Liver (tissue), 3 donors: ENCODE data around the gene CLDN20.

ENCODE experiments used
- CTCF ChIP-seq: fragments of 150-350 bp; IDR thresholded peaks from 2 replicates; pipeline ENCODE4 v1.5.1; 2017; ENCODE audit warnings: improper control_type of control experiment, low read depth, low read length; ENCODE audit not compliant: missing input control
- EGR1 ChIP-seq, 2 donors: IDR thresholded peaks; 2 replicates each; pipeline ENCODE4 v1.6.1; 2016 to 2018; ENCODE audit warnings: antibody characterized with exemption in 2 of 2, low read depth in 2 of 2
- FOXA1 ChIP-seq: IDR thresholded peaks from 2 replicates; pipeline ENCODE4 v1.6.1; 2016; ENCODE audit warnings: antibody characterized with exemption
- GABPA ChIP-seq, 2 donors: IDR thresholded peaks in 1 of 2; conservative IDR thresholded peaks in 1 of 2; 2 replicates each; pipeline ENCODE4 v1.6.1; 2016; ENCODE audit warnings: antibody characterized with exemption in 2 of 2, mild to moderate bottlenecking in 1 of 2, moderate library complexity in 1 of 2
- HNF4G ChIP-seq: IDR thresholded peaks from 2 replicates; pipeline ENCODE4 v1.6.1; 2016; ENCODE audit warnings: antibody characterized with exemption
- RAD21 ChIP-seq, 2 donors: IDR thresholded peaks; 2 replicates each; pipeline ENCODE4 v1.6.1; 2016; ENCODE audit warnings: antibody characterized with exemption in 2 of 2, mild to moderate bottlenecking in 2 of 2
- RXRA ChIP-seq, 2 donors: IDR thresholded peaks; 2 replicates each; pipeline ENCODE4 v1.6.1; 2017 to 2018; ENCODE audit warnings: antibody characterized with exemption in 2 of 2, mild to moderate bottlenecking in 1 of 2
- SP1 ChIP-seq: IDR thresholded peaks from 2 replicates; pipeline ENCODE4 v1.6.1; 2018; ENCODE audit warnings: antibody characterized with exemption, mild to moderate bottlenecking
- TAF1 ChIP-seq: conservative IDR thresholded peaks from 2 replicates; pipeline ENCODE4 v1.6.1; 2016; ENCODE audit warnings: antibody characterized with exemption, mild to moderate bottlenecking
- YY1 ChIP-seq: IDR thresholded peaks from 2 replicates; pipeline ENCODE4 v1.6.1; 2016; ENCODE audit warnings: antibody characterized with exemption, mild to moderate bottlenecking
- TF ChIP-seq, protein P1 (sequence below): IDR thresholded peaks from 2 replicates; pipeline ENCODE4 v1.6.1; 2016; ENCODE audit warnings: antibody characterized with exemption, mild to moderate bottlenecking
- TF ChIP-seq, protein P2 (sequence below): IDR thresholded peaks from 2 replicates; pipeline ENCODE4 v1.6.1; 2016; ENCODE audit warnings: antibody characterized with exemption
- TF ChIP-seq, protein P3 (sequence below): IDR thresholded peaks from 2 replicates; pipeline ENCODE4 v1.6.1; 2016; ENCODE audit warnings: antibody characterized with exemption
- TF ChIP-seq, protein P4 (sequence below): IDR thresholded peaks from 2 replicates; pipeline ENCODE4 v1.6.1; 2016; ENCODE audit warnings: antibody characterized with exemption
- donor health status: healthy.
- donor health status: healthy.

DNA sequence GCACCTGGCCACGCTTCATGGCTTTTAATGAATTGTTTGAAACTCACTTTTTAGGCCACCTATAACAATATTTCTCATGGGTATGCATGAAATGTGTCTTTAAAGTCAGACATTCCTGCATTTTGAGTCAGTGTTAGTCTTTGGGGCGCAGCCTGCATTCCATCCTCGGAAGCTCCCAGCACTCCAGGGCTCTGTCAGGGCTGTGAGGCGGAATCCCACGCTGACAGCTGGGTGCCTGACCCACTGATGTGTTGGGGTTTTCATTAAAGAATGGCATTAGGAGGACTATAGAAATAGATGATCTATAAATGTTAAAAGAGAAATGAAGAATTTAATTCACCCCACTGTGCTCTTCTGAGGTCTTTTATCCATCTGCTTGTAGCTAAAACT is 16.2 kb upstream of the CLDN20 start:
- TF ChIP-seq HNF4G (no peak), CTCF (no peak), YY1 (no peak), SP1 (no peak), RAD21 (IDR thresholded peaks at IDR 0.05) (no peak), GABPA (IDR thresholded peaks at IDR 0.05 in 1 of 2, conservative IDR thresholded peaks at IDR 0.05 in 1 of 2) (no peak), FOXA1 (no peak), TAF1 (no peak), EGR1 (IDR thresholded peaks at IDR 0.05; ENCODE audit: low read depth in 2 of 2) (no peak), RXRA (IDR thresholded peaks at IDR 0.05) (no peak)
- TF ChIP-seq, protein P1, sequence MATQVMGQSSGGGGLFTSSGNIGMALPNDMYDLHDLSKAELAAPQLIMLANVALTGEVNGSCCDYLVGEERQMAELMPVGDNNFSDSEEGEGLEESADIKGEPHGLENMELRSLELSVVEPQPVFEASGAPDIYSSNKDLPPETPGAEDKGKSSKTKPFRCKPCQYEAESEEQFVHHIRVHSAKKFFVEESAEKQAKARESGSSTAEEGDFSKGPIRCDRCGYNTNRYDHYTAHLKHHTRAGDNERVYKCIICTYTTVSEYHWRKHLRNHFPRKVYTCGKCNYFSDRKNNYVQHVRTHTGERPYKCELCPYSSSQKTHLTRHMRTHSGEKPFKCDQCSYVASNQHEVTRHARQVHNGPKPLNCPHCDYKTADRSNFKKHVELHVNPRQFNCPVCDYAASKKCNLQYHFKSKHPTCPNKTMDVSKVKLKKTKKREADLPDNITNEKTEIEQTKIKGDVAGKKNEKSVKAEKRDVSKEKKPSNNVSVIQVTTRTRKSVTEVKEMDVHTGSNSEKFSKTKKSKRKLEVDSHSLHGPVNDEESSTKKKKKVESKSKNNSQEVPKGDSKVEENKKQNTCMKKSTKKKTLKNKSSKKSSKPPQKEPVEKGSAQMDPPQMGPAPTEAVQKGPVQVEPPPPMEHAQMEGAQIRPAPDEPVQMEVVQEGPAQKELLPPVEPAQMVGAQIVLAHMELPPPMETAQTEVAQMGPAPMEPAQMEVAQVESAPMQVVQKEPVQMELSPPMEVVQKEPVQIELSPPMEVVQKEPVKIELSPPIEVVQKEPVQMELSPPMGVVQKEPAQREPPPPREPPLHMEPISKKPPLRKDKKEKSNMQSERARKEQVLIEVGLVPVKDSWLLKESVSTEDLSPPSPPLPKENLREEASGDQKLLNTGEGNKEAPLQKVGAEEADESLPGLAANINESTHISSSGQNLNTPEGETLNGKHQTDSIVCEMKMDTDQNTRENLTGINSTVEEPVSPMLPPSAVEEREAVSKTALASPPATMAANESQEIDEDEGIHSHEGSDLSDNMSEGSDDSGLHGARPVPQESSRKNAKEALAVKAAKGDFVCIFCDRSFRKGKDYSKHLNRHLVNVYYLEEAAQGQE, result no peak
- TF ChIP-seq, protein P2, sequence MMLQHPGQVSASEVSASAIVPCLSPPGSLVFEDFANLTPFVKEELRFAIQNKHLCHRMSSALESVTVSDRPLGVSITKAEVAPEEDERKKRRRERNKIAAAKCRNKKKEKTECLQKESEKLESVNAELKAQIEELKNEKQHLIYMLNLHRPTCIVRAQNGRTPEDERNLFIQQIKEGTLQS, result no peak
- TF ChIP-seq, protein P3, sequence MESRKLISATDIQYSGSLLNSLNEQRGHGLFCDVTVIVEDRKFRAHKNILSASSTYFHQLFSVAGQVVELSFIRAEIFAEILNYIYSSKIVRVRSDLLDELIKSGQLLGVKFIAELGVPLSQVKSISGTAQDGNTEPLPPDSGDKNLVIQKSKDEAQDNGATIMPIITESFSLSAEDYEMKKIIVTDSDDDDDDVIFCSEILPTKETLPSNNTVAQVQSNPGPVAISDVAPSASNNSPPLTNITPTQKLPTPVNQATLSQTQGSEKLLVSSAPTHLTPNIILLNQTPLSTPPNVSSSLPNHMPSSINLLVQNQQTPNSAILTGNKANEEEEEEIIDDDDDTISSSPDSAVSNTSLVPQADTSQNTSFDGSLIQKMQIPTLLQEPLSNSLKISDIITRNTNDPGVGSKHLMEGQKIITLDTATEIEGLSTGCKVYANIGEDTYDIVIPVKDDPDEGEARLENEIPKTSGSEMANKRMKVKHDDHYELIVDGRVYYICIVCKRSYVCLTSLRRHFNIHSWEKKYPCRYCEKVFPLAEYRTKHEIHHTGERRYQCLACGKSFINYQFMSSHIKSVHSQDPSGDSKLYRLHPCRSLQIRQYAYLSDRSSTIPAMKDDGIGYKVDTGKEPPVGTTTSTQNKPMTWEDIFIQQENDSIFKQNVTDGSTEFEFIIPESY, result no peak
- TF ChIP-seq, protein P4, sequence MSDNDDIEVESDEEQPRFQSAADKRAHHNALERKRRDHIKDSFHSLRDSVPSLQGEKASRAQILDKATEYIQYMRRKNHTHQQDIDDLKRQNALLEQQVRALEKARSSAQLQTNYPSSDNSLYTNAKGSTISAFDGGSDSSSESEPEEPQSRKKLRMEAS, result no peak
